GM08714 (cell line): ENCODE results near the gene RAB9A.

Source experiments
- H3K4me3 ChIP-seq: fragments of 200-500 bp; sonication (Bioruptor generic); 2 replicates; pipeline ENCODE4 v1.5.1; 2014; ENCODE audit warnings: mild to moderate bottlenecking, low read length, inconsistent platforms
- ZNF274 ChIP-seq: IDR thresholded peaks from 2 replicates; pipeline ENCODE4 v1.6.1; 2012; ENCODE audit warnings: mild to moderate bottlenecking, low read depth, low read length

Gene RAB9A

DNA sequence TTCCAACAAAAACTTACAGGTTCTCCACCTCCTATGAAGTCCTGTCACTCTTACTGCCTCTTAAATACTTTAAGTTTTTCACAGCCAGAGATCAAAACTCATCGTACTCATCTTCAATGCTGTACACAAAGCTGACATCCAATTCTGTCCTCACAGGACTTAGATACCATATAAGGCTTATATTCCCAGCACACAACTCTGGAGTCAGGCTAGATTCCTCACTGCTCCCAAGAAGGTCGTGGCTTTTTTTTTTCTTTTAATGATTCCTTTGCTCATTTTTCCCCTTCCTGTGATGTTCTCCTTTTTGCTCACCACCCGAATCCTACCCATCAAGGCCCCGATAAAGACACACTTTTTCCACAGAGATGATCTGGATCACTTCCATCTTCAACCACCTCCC lies 44.6 kb downstream of the RAB9A start:
- H3K4me3 ChIP-seq: peak overlapping the region; percentile 88
- TF ChIP-seq ZNF274: no peak

DNA sequence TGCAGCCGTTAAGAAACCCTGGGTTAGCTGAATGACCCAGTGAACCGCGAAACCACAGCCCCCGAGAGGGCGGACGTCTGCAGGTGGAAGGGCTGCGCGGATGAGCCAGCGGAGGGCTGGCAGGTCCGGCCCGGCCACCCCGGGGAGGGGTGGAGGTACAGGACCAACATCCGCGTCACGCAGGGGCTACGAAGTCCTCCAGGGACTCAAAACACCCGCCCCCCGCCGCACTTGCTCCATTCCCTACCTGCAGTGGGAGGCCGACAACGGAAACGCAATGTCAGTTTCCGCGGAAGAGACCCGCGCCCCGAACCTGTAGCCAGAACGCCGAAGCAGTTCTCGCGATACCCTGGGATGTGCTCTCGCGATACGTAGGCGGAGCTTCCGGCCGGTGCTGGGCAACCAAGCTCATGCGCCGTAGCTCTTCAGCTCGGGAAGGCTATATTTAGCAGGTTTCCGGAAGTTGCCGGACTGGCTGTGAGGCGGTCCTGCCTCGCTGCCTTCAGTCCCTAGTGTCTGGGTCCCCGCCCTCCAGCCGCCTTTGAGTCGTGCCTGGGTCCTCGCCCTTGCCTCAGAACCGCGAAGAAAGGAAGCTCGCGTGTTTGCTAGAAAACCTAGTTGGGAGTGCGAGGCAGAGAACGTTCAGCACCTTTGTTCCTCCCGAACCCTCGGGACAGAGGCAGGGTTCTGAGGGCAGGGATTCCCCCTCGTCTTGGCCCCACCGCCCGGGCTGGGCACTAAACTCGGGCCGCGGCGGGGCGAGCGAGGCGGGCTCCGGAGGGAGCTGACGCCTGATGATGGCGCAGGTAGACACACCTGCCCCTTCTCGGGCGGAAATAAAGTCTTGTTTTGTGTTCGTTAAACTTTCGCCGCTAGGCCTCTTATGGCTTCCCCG lies 45.6 kb downstream of the RAB9A start, which contains the start of the genes OFD1 and TRAPPC2:
Gene OFD1, plus strand, starts transcription at position 471 of the 895 bp plus-strand sequence. Its CDS starts 324 bp downstream, at position 795.
Gene TRAPPC2, minus strand, starts transcription at position 343 of the 895 bp plus-strand sequence. CDS start 14,657 bp downstream, outside the sequence.
- H3K4me3 ChIP-seq: peak within 1 kb of the TSS; percentile 88
- TF ChIP-seq ZNF274: no peak

GRCh38 chrX:13741695-13742094 lies 52.8 kb downstream of the RAB9A start:
- H3K4me3 ChIP-seq: peak overlapping the region; percentile 26; the same call in 1 of the 2 replicates
- TF ChIP-seq ZNF274: no peak

DNA sequence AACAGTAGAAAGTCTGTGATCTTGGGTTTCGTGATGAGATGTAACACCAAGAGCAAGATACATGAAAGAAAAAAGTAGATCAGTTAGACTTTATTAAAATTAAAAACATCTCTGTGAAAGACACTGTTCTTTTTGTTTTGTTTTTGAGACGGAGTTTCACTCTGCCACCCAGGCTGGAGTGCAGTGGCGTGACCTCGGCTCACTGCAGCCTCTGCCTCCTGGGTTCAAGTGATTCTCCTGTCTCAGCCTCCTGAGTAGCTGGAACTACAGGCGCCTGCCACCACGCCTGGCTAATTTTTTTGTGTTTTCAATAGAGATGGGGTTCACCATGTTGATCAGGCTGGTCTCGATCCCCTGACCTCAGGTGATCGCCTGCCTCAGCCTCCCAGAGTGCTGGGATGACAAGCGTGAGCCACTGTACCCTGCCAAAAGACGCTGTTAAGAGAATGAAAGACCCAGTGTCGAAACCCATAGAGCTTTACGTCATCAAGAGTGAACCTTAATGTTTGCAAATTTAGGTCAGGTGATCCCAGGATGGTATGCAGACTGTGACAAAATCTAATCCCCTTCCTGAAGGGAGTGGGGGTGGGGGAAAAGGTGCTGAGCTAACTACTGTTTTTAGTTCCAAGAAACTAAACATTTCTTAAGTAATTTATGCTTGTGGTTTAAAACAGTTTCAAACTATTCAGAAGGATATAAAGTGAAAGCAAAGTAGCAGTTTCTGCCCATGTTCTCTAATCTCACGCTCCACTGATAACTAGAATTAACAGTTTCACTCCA lies 53.7 kb downstream of the RAB9A start:
- TF ChIP-seq ZNF274: no peak
- peak overlapping the region; percentile 4; the same call in 1 of the 2 replicates for H3K4me3 ChIP-seq

DNA sequence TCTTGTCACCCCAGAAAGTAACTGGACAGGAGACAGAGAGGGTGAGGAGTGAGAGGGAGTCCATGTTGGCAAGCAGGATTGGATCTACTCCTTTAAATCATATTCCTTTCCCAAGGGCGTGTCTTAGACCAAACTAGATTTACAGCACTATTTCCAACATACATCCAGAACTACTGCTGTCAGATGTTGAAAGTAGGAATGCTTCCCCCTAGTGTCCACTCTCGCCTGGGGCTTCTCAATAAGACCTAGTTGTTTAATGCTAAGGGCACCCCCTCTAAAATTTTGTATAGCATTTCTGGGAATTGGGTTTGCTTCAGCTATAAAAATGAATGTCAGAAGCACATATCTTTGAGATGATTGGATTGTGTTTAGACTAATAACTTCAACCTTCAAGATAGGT lies 58.9 kb downstream of the RAB9A start:
- no peak for TF ChIP-seq ZNF274
- no peak overlapping the region for H3K4me3 ChIP-seq

DNA sequence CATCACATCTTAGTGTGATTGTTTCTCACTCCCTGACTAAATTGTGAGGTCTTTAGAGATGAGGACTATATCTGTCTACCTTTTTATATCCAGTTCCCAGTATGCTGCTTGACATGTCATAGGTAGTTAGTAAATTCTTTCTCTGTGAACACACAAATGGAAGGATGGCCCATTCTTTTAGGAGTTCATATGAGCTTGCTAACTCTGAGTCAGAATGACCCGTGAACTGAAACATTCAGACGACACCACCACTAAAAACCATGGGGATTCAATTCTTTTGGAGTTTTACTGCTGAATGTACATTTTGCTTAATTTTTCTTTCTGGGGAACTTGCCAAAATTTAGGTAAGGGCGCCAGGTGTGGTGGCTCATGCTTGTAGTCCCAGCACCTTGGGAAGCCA lies 59.6 kb downstream of the RAB9A start:
- no peak for TF ChIP-seq ZNF274
- H3K4me3 ChIP-seq: no peak overlapping the region

DNA sequence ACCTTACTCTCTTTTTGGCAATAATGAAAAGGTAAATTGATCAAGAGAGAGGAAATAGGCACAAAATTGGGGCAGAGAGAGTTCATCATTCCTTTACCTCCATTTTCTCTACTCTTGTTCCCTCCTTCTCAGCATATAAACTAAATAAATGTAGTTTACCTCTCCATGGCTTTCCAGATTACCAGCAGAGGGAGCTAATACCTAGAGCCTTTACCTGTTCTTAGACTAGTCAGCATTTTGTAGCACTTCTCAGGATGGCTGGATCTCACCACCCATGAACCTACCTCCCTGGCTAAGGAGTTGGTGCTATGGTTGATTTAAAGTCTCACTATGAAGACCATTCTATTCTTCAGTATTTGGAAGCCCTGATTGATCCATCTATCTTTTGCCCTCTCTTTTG lies 61.3 kb downstream of the RAB9A start:
- no peak for TF ChIP-seq ZNF274

DNA sequence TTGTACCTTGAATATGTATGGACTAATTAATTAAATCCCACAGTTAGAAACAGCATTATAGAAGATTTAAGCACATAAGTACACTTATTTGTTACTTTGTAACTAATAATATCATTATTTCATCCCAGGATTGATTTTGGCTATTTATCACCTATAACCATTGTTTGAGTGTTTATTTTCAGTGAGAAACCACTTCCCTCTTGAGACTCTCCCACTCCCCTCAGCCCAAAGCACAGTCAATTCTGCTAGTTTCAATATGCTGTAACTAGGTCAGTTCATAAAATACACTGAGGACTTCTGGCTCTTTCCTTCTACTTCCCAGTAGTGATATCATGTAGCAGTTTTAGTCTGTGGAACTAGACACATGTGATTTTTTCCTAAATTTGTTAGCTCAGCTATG lies 61.9 kb downstream of the RAB9A start:
- H3K4me3 ChIP-seq: peak overlapping the region; percentile 22; the same call in 1 of the 2 replicates
- TF ChIP-seq ZNF274: no peak

More for the DNA sequence above, 61.3 kb downstream of the RAB9A start:
- peak overlapping the region; percentile 22; the same call in 1 of the 2 replicates for H3K4me3 ChIP-seq

DNA sequence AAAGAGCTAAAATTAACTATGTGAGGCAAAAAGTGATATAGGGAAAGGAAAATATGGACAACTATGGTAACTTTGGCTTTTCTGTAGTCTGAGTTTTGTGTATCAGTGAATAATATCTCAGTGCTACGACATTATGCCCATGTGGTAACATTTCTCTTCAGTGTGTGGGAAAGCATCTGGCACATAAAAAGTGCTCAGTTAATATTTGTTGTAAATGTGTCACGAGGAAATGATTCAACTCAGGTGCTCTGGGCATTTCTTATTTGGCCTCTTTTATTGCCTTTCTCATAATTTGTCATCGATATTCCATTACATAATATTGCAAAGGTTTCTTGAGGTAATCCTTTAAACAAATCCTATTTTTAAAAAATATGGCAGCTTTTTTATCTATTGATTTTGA lies 63.2 kb downstream of the RAB9A start:
- H3K4me3 ChIP-seq: no peak overlapping the region
- no peak for TF ChIP-seq ZNF274

DNA sequence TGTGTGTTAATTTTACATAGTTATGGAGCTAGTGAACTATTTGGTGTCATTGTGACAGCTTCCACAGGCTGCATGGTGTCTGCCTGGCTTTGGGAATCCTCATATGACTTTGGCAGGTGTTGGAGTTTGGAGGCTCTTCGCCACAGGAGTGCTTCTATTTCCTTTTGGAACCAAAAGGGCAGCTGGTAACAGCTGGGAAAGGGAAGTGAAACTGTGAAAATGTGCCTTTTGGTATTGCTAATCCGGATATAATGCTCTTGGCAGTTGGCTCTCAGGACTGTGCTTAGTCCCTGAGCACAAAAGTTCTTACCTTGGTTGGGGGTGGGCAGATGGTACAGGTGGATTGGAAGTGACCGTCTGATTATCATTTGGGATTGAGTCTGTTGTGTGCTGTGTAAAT lies 63.7 kb downstream of the RAB9A start:
- no peak for TF ChIP-seq ZNF274
- H3K4me3 ChIP-seq: peak overlapping the region; percentile 42; the same call in 1 of the 2 replicates

DNA sequence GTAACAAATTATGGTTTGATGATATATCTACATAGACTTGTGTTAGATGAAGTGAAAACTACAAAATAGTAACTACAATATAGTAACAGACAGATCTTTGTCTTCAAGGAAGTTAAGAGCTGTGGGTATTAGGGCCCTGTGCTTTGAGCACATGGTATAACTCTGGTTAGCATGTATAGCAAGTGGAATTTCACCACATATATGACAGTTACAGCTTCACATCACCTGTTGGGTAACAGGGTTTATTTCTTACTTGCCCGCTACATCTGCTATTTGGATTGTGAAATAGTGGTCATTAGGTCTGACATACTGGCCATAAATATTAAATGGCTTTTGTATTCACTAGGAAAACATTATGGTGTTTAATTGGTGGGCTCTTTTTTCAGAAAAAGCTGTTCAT lies 65.8 kb downstream of the RAB9A start:
- no peak for TF ChIP-seq ZNF274
- no peak overlapping the region for H3K4me3 ChIP-seq

DNA sequence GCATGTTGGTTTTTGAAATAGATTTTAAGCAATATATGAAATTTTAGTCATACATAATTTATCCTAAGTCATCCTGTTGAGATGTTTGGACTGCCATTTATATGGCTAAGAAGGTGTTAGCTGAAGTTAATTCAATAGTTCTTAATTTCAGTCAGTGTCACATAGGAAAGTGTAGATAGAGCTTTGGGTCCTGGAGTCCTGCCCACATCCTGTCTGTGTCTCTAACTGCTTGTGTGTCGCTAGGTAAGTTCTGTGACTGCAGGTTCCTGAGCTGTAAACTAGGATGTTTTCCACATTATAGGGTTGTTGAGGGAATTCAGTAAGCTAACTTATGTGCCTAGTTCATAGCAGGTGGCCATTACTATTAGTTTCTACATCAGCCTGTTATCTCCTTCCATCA lies 66.3 kb downstream of the RAB9A start:
- no peak overlapping the region for H3K4me3 ChIP-seq
- TF ChIP-seq ZNF274: no peak

DNA sequence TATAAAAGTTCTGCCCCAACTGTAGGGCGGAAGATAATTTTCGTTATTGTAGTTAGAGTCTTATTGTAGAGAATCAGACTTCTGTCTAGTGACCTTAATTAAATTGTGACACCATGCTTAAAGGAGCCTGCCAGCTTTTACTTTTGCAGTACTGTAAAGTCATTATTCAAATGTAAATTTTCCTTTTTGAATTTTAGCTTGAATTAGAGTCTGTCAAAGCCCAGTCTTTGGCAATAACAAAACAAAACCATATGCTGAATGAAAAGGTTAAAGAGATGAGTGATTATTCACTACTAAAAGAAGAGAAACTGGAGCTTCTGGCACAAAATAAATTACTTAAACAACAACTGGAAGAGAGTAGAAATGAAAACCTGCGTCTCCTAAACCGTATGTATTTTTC lies 67.5 kb downstream of the RAB9A start:
- TF ChIP-seq ZNF274: no peak

DNA sequence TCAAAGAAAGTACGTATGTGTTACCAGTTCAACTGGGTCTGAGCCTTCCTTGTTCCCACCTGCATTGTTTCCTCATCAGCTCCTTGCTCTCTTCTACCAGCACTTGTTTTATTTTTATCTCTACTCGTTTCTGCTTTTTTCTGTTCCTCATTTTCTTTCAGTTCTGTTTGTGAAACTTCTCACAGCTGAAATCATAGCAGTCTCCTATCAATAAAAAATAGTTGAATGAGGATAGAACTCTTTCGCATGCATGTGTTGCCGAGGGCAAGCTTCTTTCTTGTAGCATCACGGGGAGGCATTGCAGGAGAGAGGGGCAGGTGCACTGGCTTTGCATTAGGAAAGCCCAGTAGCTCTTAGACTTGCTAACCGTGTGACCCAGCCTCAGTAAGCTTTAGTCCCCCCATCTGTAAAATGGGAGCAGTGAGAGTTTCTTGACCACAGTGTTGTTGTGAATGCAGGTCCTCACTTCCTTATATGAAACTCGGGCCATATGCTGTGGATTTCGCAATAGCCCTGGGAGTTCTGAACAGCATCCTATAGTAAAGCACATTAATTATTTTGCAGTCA lies 70.3 kb downstream of the RAB9A start:
- H3K4me3 ChIP-seq: peak overlapping the region; percentile 30; the same call in 1 of the 2 replicates
- TF ChIP-seq ZNF274: no peak

More for the DNA sequence above, 67.5 kb downstream of the RAB9A start:
- H3K4me3 ChIP-seq: no peak overlapping the region
